MM.1S (cell line): Measurements from ENCODE around the gene BTNL8.

Source experiments
- DNase-seq: peaks from one replicate; pipeline ENCODE4 v3.0.0-alpha.2; 2015
- H2AFZ ChIP-seq: fragments of 300-600 bp; sonication (generic); 2 replicates; pipeline ENCODE4 v1.6.0; 2016; ENCODE audit warnings: antibody characterized with exemption, low read length
- H3F3A ChIP-seq: fragments of 300-600 bp; sonication (generic); 2 replicates; pipeline ENCODE4 v1.6.1; 2016; ENCODE audit warnings: mild to moderate bottlenecking, antibody characterized with exemption, low read length, moderate library complexity, mixed read lengths; ENCODE audit not compliant: insufficient read depth
- H3K27ac ChIP-seq: fragments of 300-600 bp; sonication (generic); 2 replicates; pipeline ENCODE4 v1.5.1; 2016; ENCODE audit warnings: mild to moderate bottlenecking, low read length
- H3K27me3 ChIP-seq: fragments of 300-600 bp; sonication (generic); replicated peaks from 2 replicates; pipeline ENCODE4 v1.6.0; 2016; ENCODE audit warnings: low read length; ENCODE audit not compliant: insufficient read depth
- H3K36me3 ChIP-seq: fragments of 300-600 bp; sonication (generic); replicated peaks from 2 replicates; pipeline ENCODE4 v1.6.1; 2016; ENCODE audit warnings: mild to moderate bottlenecking, low read length, mixed read lengths; ENCODE audit not compliant: insufficient read depth
- H3K4me1 ChIP-seq: fragments of 300-600 bp; sonication (generic); 2 replicates; pipeline ENCODE4 v1.6.1; 2016; ENCODE audit warnings: low read length, mixed read lengths
- H3K4me2 ChIP-seq: fragments of 300-600 bp; sonication (generic); 2 replicates; pipeline ENCODE4 v1.6.0; 2016; ENCODE audit warnings: low read depth, low read length
- H3K4me3 ChIP-seq: fragments of 300-600 bp; sonication (generic); 2 replicates; pipeline ENCODE4 v1.5.1; 2016; ENCODE audit warnings: low read length, mixed read lengths
- H3K79me2 ChIP-seq: fragments of 300-600 bp; sonication (generic); 2 replicates; pipeline ENCODE4 v1.6.1; 2016; ENCODE audit warnings: mixed run types, low read length, mixed read lengths
- H3K9ac ChIP-seq: fragments of 300-600 bp; sonication (generic); 2 replicates; pipeline ENCODE4 v1.6.1; 2016; ENCODE audit warnings: low read length, mixed read lengths
- H3K9me2 ChIP-seq: fragments of 300-600 bp; sonication (generic); replicated peaks from 2 replicates; pipeline ENCODE4 v1.6.1; 2016; ENCODE audit warnings: mild to moderate bottlenecking, low read length, mixed read lengths; ENCODE audit not compliant: insufficient read depth
- H3K9me3 ChIP-seq: fragments of 300-600 bp; sonication (generic); replicated peaks from 2 replicates; pipeline ENCODE4 v1.6.1; 2016; ENCODE audit warnings: mild to moderate bottlenecking, low read length, mixed read lengths; ENCODE audit not compliant: insufficient read depth
- H4K20me1 ChIP-seq: fragments of 300-600 bp; sonication (generic); 2 replicates; pipeline ENCODE4 v1.6.1; 2016; ENCODE audit warnings: mild to moderate bottlenecking, low read length, moderate library complexity, mixed read lengths; ENCODE audit not compliant: insufficient read depth
- EZH2 ChIP-seq: fragments of 300-600 bp; sonication (generic); optimal IDR thresholded peaks from 2 replicates; pipeline ENCODE3; 2017; ENCODE audit warnings: low read depth, mild to moderate bottlenecking, antibody characterized with exemption, low read length, mixed read lengths
- EZH2phosphoT487 ChIP-seq: fragments of 300-600 bp; sonication (generic); IDR thresholded peaks from 2 replicates; pipeline ENCODE4 v1.6.1; 2018; ENCODE audit warnings: antibody characterized with exemption, low read length
- TF ChIP-seq, protein P1 (sequence below): fragments of 300-600 bp; sonication (generic); IDR thresholded peaks from 2 replicates; pipeline ENCODE4 v1.5.1; 2016; ENCODE audit warnings: antibody characterized with exemption, low read length, mixed read lengths

Gene BTNL8

DNA sequence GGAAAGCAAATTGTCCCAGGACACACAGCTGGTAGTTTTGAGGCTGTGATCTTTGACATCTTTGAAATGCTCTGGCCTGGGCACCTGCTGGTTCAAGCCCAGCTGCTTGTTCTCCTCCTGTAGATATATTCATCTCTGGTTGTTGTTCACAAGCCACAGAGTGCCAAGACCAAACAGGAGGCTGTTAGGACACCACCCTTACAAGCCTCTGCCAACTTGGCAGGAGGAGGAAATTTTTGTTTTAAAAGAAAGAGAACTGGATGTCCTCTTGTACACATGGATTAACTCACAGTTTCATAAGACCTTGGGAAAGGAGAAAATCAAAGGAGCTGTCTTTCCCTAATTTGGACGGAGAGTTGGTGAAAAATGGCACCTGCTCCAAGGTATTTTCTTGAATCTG lies 29.4 kb upstream of the BTNL8 start:
- Histone ChIP-seq H3K27ac (no peak overlapping the region), H3K79me2 (no peaks in the 10 kb centered on the region), H3K4me1 (no peaks in the 10 kb centered on the region), H3K9me3 (no peaks in the 10 kb centered on the region), H3K4me3 (no peak overlapping the region), H3F3A (no peaks in the 10 kb centered on the region), H2AFZ (no peak overlapping the region), H3K4me2 (no peak overlapping the region), H3K27me3 (no peaks in the 10 kb centered on the region), H3K36me3 (no peaks in the 10 kb centered on the region), H4K20me1 (no peaks in the 10 kb centered on the region), H3K9me2 (no peaks in the 10 kb centered on the region), H3K9ac (no peak overlapping the region)
- DNase-seq, result no peak
- TF ChIP-seq, protein P1, sequence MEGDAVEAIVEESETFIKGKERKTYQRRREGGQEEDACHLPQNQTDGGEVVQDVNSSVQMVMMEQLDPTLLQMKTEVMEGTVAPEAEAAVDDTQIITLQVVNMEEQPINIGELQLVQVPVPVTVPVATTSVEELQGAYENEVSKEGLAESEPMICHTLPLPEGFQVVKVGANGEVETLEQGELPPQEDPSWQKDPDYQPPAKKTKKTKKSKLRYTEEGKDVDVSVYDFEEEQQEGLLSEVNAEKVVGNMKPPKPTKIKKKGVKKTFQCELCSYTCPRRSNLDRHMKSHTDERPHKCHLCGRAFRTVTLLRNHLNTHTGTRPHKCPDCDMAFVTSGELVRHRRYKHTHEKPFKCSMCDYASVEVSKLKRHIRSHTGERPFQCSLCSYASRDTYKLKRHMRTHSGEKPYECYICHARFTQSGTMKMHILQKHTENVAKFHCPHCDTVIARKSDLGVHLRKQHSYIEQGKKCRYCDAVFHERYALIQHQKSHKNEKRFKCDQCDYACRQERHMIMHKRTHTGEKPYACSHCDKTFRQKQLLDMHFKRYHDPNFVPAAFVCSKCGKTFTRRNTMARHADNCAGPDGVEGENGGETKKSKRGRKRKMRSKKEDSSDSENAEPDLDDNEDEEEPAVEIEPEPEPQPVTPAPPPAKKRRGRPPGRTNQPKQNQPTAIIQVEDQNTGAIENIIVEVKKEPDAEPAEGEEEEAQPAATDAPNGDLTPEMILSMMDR, result no peak
- no peak for TF ChIP-seq EZH2
- TF ChIP-seq EZH2phosphoT487, result no peak

DNA sequence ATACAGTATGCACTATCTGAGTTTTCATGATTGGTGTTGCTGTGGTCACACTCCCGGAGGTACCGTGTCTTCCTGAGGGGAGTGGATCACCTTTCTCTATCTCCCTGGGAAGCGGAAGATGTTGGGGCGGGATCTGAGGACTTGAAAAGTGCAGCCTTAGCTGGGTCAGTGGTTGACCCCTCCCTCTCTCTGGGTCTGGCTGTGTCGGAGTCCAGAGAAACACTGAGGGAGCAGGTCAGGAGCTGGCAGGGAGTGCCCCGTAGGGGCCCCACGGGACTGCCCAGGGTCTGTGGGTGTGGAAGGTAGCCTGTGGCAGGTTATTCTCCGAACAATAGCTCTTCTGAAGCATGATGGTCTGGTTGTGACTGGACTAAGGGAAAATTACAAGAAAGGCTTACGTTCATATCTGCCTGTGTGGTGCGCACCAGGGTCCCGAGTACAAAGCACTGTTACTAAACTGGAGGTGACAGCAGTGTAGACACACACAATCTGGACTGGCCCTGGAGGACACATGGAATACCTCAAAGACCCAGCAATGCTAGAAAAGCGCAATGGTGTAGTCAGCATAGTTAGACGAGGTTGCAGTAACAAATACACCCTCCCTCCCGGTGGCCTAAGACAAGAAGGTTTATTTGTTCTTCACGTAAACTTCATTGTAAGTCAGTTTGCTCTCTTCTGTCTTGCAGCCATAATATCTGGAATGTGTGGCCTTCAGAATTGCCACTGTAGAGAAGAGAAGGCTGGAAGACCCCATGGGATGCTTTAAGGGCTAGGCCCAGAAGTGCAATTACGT lies 28.5 kb upstream of the BTNL8 start:
- no peak overlapping the region for H3K9ac ChIP-seq
- no peaks in the 10 kb centered on the region for H3K79me2 ChIP-seq
- no peaks in the 10 kb centered on the region for H3K4me1 ChIP-seq
- no peak for DNase-seq
- H3F3A ChIP-seq, result no peaks in the 10 kb centered on the region
- H2AFZ ChIP-seq, result no peak overlapping the region
- no peak overlapping the region for H3K4me2 ChIP-seq
- H4K20me1 ChIP-seq, result no peaks in the 10 kb centered on the region
- no peaks in the 10 kb centered on the region for H3K27me3 ChIP-seq
- no peak overlapping the region for H3K27ac ChIP-seq
- no peaks in the 10 kb centered on the region for H3K36me3 ChIP-seq
- no peaks in the 10 kb centered on the region for H3K9me2 ChIP-seq
- no peak for TF ChIP-seq EZH2
- TF ChIP-seq, protein P1, result no peak
- TF ChIP-seq EZH2phosphoT487, result no peak
- no peaks in the 10 kb centered on the region for H3K9me3 ChIP-seq
- H3K4me3 ChIP-seq, result no peak overlapping the region

DNA sequence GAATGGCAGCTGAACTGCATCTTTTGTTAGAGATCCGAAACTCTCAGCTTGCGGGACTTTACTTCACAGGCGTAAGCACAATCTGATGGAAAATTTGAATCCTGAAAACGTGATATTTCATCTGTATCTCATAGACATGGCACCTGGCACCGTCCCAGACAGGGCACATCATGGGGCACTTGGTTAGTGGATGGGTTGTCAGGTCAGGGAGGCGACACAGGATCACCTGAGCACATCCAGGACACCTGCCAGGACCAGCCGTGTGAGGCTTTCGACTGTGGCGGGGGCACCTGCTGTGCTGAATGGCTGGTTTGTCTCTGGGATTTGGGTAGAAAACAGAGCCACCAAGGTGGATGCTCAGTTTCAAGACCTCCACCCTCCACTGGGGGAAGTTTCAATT lies 26.5 kb upstream of the BTNL8 start:
- H3K79me2 ChIP-seq, result no peaks in the 10 kb centered on the region
- H2AFZ ChIP-seq, result no peak overlapping the region

More for the DNA sequence above, 26.5 kb upstream of the BTNL8 start:
- Histone ChIP-seq H3K4me1 (no peaks in the 10 kb centered on the region), H3K4me3 (no peak overlapping the region), H3K4me2 (no peak overlapping the region), H3K27ac (no peak overlapping the region), H3F3A (no peaks in the 10 kb centered on the region), H3K27me3 (no peaks in the 10 kb centered on the region), H3K36me3 (no peaks in the 10 kb centered on the region), H4K20me1 (no peaks in the 10 kb centered on the region), H3K9ac (no peak overlapping the region), H3K9me3 (no peaks in the 10 kb centered on the region), H3K9me2 (no peaks in the 10 kb centered on the region)
- DNase-seq, result no peak
- TF ChIP-seq, protein P1, result no peak
- TF ChIP-seq EZH2, result no peak
- TF ChIP-seq EZH2phosphoT487, result no peak
